Cerebellar nuclear complex (tissue), 1 donor: Measurements from ENCODE around the gene SETBP1.
A peak's percentile ranks its signal among the peaks of the same experiment; 100 is the strongest.

Experiments
- DNase-seq, 2 experiments: peaks; one replicate each; lab custom pipeline; 2025; lab: John Stamatoyannopoulos, UW

SETBP1 gene

DNA sequence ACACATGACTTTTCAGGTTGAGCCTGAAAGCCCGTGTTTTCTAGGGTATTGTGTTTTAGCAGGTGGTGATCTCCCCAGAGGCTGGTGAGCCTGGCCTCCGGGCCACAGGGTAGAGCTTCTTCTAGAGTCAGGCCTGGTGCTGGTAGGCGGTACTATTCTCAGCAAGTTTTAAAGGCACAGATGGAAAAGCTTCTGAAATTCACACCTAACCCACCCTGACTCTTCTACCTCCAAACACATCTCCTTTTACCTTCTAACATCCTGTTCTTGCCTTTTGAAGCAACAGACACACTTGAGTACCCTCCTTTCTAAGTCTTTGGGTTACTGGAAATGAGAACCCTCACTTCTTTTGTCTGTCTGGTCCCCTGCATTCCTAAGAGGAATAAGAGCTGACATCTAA is 191.1 kb downstream of the SETBP1 start:
- DNase-seq = no peak

DNA sequence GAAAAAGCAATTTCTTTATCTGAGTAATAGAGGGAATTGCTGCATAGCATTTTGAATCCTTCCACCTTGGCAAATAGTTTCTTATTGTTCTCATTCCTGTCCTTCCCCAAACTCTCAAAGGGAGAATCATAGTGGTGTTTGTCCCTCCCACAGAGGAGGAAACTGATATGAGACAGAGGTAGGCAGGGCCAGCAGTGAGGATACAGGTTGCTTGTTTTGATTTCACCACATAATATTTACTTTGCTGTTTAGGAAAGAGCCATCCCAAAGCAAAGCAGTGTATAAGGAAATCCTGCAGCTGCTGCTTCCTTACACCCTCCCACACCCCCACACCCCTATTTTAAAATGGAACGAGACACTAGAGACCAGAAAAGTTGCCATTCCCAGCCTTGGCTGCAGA is 195.3 kb downstream of the SETBP1 start:
- DNase-seq = no peak

DNA sequence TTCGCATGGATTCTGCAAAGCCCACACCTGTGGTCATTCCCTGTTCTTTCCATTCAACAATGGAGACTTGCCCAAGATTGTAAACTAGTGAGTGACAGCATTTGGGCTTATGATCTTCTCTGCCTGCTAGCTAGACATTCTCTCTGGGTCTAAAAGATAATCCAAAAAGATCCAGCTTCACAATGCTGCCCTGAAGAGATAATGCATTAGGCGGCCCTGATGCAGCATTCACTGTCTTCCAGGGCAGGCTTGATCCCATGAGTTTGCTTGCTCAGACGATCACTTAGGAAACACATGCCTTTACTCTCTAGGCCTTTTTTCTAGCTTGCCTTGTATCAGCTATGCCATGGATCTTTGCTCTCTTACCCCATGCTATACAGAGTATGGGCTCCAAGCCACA is 196.1 kb downstream of the SETBP1 start:
- DNase-seq = no peak

DNA sequence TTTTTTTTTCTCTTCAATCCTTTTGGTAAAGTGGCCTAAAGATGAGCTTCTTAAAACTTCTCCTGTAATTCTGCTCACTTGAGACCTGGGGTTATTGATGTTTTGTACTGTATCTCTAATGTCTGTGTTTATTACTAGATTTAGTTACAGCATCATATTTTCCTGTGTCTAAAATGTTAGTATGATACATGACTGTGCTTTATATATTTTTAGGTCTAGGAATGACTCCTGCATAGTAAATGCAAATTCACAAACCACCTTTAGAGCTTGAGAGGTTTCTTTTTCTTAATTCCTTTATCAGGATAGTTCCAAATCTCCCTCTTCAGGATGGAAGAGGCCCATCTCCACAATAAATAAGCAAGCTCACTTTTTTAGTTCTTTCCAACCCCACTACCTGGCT is 197.6 kb downstream of the SETBP1 start:
- no peak for DNase-seq

DNA sequence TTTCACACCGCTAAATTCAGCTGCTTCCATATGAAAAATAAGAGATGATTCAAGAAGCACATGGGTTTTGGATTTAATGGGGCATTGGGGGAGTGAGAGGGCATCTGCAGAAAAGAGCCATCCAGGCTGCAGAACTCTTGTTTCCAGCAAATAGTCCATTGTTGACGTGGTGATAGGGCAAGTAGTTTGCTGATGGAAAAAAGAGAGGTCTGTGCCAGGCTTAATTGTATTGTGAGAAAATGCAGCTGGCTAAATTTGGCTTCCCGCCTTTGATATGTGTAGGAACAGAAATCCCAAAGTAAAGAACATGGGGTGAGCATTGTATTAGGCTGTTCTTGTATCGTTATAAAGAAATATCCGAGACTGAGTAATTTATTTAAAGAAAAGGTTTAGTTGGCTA is 199.5 kb downstream of the SETBP1 start:
- DNase-seq = no peak

DNA sequence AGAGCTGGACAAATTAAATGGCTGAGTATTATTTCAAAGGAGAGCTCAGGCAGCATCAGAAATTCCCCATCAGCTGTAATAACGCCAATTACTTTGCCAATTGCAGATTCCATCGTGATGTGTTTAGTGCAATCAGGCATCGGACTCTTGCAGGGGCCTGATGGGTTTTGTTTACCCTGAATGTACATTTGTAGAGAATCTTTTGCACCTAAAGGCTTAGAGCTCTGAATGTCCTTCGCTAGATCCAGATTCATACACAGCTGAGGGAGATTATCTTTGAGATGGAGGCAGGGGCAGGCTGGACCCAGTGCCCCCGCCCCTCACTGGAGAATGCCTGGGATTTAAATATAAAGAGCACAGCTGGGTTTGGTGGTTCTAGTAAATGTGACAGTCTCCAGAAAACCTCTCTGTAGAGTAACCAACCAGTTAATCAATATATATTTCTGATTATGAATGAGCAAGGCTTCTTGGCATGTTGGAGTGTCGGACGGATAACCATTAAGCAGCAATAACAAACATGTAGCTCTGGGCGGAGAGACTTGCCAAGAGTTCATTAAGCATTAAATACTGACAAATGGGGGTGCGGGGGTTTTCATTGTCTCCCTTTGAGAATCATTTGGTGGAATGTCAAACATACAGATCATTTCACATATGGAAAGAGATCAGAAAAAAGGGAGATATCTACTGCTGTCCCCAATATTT is 200.9 kb downstream of the SETBP1 start:
- DNase-seq = no peak

DNA sequence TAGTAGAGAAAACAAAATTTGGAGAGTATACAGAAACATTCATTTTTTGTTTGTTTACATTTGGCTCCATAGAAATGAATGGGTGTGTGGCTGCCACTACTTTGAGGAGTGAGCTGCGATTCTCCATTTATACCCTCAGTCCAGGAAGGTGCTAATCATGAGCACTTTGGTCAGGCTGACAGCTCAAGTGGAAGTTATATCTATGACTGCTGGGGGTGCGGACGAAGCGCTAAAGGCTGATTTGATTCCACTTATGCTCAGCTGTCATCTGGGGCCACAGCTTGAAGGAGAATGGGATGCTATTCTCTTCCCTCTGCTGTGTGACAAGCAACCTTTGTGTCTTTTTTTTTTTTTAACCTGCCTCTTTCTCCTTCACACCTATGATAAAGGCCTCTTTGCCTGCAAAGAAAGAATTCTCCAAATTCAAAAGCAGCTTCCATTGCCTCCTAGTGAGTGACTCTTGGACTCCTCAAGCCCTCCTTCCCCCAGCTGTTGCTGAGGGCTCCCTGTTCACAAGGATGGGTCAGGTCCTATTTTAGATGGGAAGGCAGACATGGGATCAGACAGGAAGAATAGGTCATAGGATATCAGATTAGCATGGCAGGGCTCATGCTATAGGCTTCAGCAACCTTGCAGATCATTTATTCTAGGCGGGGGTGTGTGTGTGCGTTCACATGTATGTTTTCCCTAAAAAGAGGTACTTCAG is 201.6 kb downstream of the SETBP1 start:
- no peak for DNase-seq

DNA sequence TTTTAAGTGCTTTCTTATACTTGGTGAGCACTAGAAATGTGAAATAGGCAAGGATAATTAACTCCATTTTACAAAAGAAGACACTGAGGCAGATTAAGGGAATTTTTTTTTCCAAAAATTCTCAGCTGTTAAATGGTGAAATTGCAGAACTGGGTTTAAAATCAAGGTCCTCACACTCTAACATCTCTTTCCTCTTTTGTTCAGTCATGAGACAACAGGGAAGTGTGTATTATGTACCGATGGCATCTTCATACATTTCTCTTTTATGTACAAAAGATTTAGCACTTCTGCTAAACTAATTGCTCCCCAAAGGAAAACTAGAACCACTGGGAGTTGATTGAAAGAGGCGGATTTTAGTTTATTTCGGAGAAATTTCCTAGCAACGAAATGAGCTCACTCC is 203.0 kb downstream of the SETBP1 start:
- DNase-seq = no peak

DNA sequence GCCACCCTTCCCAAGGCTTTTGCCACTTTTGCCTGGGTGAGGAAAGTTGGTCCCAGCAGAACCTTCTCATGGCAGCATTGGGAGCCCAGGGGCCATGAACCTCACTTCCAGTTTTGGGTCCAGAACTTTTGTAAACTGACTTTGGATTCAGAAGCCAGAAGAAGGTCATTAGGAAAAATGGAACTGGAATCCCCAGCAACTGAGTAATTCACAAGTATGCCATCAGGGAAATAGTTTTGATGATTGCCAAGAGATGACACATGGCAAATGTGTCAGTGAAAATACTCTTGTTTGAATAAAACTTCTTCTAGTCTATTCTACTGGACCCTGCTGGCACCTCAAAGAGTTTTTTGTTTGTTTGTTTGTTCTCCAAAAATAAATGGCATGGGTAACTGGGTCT is 203.7 kb downstream of the SETBP1 start:
- no peak for DNase-seq

DNA sequence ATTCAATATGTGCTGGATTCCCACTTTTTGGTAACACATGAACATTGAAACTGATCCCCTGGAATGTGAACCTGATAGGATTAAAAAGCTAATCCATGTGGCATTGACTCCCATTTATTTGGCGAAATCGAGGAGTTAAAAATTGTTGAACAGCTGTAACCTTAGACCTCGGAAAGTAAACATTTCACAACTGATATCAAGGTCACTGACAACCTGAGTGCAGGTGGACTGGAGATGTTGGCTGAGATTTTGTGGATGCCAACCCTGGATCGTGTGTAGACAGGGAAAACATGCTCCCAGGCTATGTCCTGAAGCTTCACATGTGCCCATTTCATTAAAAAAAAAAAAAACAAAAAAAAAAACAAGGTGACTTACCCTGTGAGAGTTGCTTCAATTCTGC is 204.8 kb downstream of the SETBP1 start:
- no peak for DNase-seq

DNA sequence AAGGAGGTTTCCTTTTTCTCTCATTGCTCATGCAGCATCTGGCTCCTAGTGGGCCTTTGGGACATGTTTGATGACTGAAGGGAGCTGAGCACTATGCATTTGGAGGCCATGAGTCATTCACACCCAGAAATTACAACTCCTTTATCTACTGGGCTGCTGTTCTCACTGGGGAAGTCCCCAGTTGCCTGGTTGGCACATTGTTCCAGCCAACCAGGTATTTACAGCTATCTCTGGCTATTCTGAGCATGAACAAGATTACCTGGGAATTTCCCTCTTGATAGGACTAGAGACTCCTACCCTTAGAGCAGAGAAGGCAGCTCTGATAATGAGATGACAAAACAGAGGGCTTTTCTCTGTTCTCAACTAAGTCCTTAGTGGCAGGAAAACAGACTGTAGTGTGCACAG is 206.5 kb downstream of the SETBP1 start:
- no peak for DNase-seq

DNA sequence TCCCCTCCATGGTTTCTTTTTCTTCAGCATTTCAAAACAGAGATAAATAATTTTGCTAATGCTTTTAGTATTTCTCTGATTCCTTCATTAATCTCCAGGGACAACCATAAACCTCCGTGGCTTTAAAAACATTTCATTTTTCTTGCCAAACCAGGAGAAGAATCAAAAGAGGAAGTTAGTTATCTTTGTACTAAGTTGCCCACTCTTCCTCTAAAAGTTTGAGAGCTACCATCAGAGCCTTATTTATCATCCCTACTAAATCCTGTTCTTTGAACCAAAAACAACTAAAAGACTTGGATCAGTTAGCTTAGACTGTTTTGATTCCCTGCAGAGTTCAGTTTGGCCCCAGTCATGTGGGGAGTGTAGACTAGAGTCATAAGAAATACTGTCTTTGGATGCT is 208.4 kb downstream of the SETBP1 start:
- DNase-seq = no peak

DNA sequence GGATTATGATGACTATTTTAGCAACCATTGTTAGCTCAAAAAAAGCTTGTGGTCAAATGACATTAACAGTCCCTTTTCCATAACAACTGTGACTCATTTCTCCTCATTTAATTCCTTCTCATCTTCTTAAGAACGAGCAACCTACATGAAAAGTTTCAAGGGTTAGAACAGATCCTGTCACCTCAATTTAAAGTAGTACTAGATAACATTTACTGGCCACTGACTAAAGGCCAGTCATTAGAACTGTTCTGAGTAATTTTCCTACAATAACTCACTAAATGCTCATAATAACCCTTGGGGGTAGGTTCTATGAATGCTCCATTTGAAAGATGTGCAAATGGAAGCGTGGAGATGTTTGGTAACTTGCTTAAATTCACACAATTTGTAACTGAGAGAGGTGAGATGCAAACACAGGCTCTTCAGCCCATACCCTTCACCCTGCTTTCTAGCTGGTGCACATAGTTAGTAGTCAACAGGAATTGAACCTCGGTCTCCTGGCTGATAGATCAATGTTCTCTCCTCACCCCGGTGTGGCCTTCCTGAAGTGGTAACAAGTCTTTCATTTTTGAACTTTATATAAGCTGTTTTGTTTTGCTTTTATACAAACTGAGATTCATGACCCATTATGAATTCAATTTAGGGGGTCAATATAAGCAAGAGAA is 212.5 kb downstream of the SETBP1 start:
- DNase-seq = no peak

DNA sequence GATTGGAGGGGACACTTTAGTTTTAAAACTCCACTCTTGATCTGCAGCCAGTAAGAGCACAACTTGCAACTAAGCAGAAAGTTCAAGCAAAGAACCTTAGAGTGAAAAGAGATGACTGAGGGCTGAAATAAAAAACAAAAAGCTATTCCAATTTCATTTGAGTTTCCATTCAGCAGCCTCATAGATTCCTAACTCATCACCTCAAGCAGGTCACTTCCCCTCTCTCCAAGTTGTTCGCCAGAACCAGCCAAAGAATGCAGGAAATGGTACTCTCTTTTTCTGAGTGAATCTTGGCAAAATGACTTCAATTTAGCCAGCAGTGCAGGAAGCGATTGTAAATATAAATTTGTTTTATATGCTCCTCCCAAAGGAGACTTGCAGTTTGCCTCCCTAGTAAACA is 213.3 kb downstream of the SETBP1 start:
- no peak for DNase-seq

DNA sequence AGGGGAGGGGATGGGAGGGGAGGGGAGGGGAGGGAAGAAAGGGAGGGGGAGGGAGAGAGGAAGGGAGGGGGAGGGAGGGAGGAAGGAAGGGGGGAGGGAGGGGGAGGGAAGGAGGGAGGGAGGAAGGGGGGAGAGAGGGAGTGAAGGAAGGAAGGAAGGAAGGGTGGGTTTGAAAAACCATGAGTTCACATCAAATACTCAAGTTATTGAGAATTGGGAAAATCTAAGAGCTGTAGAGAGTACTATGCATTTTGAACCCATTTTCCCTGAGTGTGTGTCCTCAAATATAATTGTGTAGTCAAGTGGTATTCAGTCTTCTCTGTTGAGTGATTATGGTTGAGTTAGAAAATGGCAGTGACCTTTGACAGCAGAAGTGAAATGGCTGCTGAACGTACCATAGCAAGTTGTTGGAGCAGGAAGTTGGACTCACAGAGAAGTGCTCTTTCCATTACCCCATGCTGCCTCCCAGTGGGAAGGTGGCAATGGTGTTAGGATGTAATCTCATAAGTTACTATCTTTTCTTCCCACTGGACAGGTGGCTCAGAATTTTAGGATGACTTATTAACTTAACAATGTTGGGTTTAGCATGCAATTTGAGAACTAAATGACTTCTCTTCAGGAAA is 214.6 kb downstream of the SETBP1 start:
- DNase-seq = peak in 1 of 2 experiments; percentile 33

DNA sequence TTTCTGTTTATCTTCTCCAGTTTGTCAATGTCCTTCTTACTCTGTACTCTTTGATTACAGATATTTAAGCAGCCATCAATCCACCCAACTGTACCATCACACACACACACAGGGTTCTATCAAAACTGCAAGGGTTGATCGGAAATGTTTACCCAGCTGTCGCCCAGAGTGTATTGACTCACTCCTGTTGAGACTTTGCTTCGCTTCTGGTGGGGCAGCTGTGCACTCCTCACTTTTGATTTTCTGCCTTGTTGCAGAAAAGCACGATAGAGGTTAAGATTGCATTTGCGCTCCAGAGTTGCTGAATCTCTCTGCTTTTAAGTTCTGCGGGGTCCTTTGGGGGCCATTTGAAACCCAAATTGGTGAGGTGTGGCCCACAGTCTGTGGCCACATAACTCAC is 216.2 kb downstream of the SETBP1 start:
- DNase-seq = no peak

DNA sequence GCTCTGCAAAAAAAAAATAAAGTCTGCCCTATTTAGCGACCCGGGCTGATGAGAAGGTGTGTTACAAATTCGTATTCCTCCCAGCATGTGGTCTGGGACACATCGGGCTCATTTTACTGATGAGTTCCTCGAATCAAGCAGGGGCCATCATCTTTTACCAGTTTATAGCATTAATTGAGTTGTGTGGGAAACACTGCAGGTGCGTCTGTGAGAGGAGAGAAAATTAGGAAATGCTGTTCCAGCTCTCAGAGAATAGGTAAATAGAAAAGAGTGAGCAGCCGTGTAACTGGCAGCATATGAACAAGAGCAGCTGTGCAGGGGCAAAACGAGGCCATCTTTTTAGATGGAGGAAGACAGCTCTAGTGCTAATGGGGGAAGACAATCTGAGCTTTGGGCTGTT is 216.7 kb downstream of the SETBP1 start:
- no peak for DNase-seq

DNA sequence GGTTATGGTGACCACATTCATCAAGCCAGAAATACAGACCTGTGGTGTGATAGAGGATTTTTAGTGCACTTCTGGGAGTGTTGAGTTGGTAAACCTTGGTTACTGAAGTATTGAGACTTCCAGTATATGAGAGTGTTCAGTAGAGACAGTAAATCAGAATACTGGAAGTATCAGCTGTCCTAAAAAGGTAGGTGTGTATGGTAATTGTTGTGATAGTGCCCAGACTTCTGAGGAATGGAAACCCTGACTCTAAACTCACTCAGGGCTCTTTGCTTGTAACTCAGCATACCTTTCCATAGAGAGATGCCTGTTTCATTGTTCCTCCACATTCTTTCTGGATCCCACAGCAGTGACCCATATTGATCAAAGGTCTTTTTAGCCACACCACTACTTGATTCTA is 217.1 kb downstream of the SETBP1 start:
- DNase-seq = no peak

DNA sequence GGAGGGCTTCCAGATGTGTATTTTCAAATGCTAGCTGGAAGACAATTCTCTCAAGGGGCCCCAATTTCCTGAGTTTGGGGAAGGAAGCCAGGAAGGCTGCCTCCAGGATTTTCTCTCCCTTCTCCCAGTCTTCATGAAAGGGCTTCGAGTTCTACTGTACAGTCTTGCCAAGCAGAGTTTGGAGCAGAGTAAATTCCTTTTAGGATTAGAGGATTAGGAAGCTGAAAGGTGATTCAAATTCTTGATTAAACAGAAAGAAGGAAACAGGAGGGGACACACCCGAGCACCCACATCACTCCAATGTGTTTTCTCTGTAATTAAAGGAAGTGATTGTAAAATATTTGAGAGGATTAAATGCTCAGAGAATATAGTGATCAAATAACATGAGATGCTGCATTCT is 217.8 kb downstream of the SETBP1 start:
- DNase-seq = no peak

DNA sequence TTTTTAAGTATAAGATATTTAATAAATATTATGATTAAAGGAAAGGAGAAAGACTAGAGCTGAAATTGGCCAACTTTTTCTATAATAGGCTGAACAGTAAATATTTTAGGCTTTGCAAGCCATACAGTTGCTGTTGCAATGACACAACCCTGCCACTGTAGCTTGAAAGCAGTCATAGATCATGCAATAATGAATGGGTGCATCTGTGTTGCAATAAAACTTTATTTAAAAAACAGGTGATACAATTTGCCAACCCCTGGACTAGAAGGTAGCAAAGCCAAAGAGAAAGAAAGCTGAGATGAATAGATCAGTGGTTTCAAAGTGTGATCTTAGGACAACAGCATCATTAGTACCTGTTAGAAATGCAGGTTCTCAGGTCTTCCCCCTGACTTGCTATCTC is 219.1 kb downstream of the SETBP1 start:
- no peak for DNase-seq

DNA sequence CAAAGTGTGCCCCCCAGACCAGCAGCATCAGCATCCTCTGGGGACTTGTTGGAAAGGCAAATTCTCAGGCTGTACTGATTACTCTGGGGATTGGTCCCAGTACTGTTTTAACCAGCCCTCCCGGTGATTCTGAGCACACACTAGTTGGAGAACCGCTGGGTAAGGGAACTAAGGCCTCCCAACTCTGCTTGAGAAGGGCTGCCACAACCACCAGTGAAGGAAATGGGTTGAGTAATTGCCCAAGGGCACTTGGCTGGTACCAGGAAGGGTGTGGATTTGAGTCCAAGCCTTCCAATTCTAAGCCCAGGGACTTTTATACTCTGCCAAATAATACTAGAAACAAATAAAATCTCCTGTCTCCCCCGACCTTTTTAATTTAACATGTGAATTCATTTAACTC is 219.9 kb downstream of the SETBP1 start:
- DNase-seq = no peak

DNA sequence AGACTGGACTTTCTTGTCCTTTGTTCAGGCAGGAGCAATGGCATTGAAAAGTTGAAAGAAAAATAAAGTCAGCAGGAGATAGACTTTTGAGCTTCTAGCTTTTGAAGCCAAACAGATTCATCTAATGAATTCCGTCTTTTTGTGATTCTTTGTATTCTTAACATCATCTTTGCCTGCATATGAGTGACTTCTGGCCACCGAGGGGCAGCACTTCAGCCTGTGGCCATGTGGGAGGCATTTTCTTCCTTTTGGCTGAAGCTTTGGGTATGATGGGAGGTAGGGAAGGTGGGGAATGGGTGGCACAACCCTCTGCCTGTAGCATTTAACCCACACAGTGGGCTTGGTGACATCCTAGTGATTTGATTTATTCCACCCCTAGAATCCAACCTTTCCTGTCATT is 220.6 kb downstream of the SETBP1 start:
- DNase-seq = no peak

DNA sequence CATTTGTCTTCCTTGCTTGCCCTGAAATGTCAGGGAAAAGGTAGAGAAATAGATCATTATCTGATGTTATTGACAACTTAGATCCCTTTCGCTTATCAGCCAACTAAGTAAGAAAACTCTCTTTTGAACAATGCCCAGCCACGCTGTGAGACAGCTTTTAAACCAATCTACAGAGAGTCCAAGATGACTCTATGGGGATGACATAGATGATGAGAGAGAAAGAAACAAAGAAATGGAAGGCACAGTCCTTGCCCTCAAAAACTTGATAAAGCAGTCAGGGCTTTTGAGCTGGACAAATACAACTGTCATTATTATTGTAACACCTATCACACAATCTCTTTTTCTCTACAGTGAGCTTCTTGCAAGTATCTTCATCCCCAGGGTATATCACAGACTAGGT is 222.6 kb downstream of the SETBP1 start:
- DNase-seq = no peak
